NT2/D1 (cell line): ENCODE measurements around the gene CUTA.

Experiments
- SUZ12 ChIP-seq: IDR thresholded peaks from 2 replicates; pipeline ENCODE4 v1.6.1; 2011; ENCODE audit not compliant: insufficient read length, insufficient read depth; ENCODE audit errors: extremely low read depth
- YY1 ChIP-seq: IDR thresholded peaks from 2 replicates; pipeline ENCODE4 v1.6.1; 2011; ENCODE audit not compliant: insufficient read length, insufficient read depth

- no peak for TF ChIP-seq YY1
- no peak for TF ChIP-seq SUZ12
Measured at GRCh38 chr6:33454009-33454946, 36.4 kb upstream of the CUTA start, which contains the start of gene ZBTB9.
